Neutrophil (primary cell): Measurements from ENCODE around the gene TEX35.

Experiments
- H3K27ac ChIP-seq: fragments of 200-600 bp; sonication (generic); 2 replicates; pipeline ENCODE4 v1.5.1; 2016; ENCODE audit warnings: mild to moderate bottlenecking, moderate library complexity
- H3K27me3 ChIP-seq: fragments of 200-600 bp; sonication (generic); 2 replicates; pipeline ENCODE4 v1.6.0; 2016; ENCODE audit warnings: mild to moderate bottlenecking
- H3K36me3 ChIP-seq: fragments of 200-600 bp; sonication (generic); 2 replicates; pipeline ENCODE4 v1.5.1; 2017
- H3K4me1 ChIP-seq, 2 experiments: fragments of 200-600 bp in 1 of 2; sonication (generic) in 1 of 2; 1 replicate in 1 of 2; 2 replicates in 1 of 2; pipeline versions ENCODE4 v1.5.1 to v1.6.1; 2013 to 2016; ENCODE audit warnings: low read depth in 1 of 2, low read length in 1 of 2, mild to moderate bottlenecking in 1 of 2, moderate library complexity in 1 of 2; ENCODE audit not compliant: control insufficient read depth in 1 of 2, insufficient read depth in 1 of 2
- H3K4me3 ChIP-seq, 2 experiments: fragments of 200-600 bp in 1 of 2; sonication (generic) in 1 of 2; 1 replicate in 1 of 2; 2 replicates in 1 of 2; pipeline ENCODE4 v1.5.1; 2013 to 2016; ENCODE audit warnings: low read depth in 1 of 2, low read length in 1 of 2, mild to moderate bottlenecking in 1 of 2, moderate library complexity in 1 of 2
- H3K9me3 ChIP-seq: fragments of 200-600 bp; sonication (generic); 2 replicates; pipeline ENCODE4 v1.5.1; 2016
- TF ChIP-seq, protein P1 (sequence below): fragments of 200-600 bp; sonication (generic); IDR thresholded peaks from 2 replicates; pipeline ENCODE4 v1.5.1; 2016; ENCODE audit warnings: antibody characterized with exemption

Gene TEX35

GRCh38 chr1:178494569-178494971, 18.3 kb upstream of the TEX35 start:
- H3K4me1 ChIP-seq, result no peaks in the 10 kb centered on the region
- H3K36me3 ChIP-seq, result no peaks in the 10 kb centered on the region
- no peak overlapping the region for H3K27ac ChIP-seq
- TF ChIP-seq, protein P1, sequence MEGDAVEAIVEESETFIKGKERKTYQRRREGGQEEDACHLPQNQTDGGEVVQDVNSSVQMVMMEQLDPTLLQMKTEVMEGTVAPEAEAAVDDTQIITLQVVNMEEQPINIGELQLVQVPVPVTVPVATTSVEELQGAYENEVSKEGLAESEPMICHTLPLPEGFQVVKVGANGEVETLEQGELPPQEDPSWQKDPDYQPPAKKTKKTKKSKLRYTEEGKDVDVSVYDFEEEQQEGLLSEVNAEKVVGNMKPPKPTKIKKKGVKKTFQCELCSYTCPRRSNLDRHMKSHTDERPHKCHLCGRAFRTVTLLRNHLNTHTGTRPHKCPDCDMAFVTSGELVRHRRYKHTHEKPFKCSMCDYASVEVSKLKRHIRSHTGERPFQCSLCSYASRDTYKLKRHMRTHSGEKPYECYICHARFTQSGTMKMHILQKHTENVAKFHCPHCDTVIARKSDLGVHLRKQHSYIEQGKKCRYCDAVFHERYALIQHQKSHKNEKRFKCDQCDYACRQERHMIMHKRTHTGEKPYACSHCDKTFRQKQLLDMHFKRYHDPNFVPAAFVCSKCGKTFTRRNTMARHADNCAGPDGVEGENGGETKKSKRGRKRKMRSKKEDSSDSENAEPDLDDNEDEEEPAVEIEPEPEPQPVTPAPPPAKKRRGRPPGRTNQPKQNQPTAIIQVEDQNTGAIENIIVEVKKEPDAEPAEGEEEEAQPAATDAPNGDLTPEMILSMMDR, result no peak
- H3K9me3 ChIP-seq, result no peaks in the 10 kb centered on the region
- H3K4me3 ChIP-seq, result no peak overlapping the region
- no peaks in the 10 kb centered on the region for H3K27me3 ChIP-seq

- TF ChIP-seq, protein P1, result no peak
- Histone ChIP-seq H3K4me1 (no peaks in the 10 kb centered on the region), H3K4me3 (no peak overlapping the region), H3K27me3 (no peaks in the 10 kb centered on the region), H3K9me3 (no peaks in the 10 kb centered on the region), H3K36me3 (no peaks in the 10 kb centered on the region), H3K27ac (no peak overlapping the region)
Observed at GRCh38 chr1:178495158-178495557, 17.8 kb upstream of the TEX35 start.

- Histone ChIP-seq H3K4me3 (no peak overlapping the region), H3K27me3 (no peaks in the 10 kb centered on the region), H3K9me3 (no peaks in the 10 kb centered on the region), H3K27ac (no peak overlapping the region), H3K36me3 (no peaks in the 10 kb centered on the region), H3K4me1 (no peaks in the 10 kb centered on the region)
- TF ChIP-seq, protein P1, result no peak
Observed at GRCh38 chr1:178495741-178496409, 17.0 kb upstream of the TEX35 start.

DNA sequence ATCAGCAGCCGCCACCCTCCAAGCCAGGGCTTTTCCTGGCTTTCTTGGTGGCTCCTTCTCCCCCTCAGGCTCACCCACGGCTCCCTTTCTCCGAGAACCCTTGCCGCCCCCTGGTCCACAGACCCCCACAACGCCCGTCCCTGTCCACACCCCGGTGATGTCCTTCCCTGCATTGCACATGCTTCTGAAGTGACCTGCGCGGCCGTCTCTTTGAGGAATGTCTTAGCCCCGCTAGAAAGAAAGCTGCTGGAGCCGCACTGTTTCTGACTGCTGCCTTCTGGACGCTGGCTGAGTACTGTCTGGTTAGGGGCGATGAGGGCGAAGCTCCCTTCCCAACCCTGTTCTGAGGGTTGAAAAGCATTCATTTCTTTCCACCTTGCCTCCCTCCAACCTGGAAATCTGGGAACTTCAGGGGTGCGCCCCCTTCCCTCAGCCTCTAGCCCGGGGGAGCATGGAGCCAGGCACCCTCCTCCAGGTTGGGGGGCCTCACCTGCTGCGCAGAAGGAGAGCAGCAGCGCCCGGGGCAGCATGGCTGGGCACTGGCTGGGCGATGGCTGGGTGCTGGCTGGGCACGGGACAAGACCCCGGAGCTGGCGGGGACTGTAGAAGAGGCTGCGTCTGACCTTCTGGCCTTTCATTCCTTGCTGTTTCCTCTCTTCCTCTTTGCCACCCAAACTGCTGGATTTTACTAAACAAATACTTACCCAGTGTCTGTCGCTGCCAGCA, 16.3 kb upstream of the TEX35 start, which contains the start of gene CLEC20A:
Gene CLEC20A, minus strand, starts transcription at position 555 of the 726 bp plus-strand sequence. Its CDS starts 25 bp downstream, at position 530.
- TF ChIP-seq, protein P1, result no peak
- Histone ChIP-seq H3K4me3 (no peak within 1 kb of the TSS), H3K9me3 (no peaks in the 10 kb centered on the region), H3K36me3 (no peaks in the 10 kb centered on the region), H3K4me1 (no peaks in the 10 kb centered on the region), H3K27ac (no peak within 1 kb of the TSS), H3K27me3 (no peaks in the 10 kb centered on the region)

DNA sequence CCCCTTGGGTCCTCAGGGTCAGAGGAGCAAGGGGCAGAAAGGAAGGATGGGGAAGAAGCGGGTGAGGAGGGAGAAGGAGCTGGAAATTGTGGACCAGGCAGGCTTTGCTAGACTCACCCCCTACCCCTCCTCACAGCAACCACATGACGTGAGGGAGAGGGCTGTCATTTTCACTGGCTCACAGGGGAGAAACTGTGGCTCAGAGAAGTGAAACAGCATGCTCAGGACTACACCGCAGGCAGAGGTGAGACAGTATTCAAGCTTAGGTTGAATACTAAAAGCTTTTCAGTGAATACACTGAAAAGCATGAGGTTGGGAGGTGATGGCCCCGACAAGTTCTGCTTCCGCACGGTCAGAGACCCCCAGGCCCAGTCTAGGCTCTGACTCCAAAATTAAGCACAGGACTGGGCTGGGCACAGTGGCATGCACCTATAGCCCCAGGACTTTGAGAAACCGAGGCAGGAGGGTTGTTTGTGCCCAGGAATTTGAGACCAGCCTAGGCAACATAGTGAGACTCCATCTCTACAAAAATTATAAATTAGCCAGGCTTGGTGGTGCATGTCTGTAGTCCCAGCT, 14.9 kb upstream of the TEX35 start:
- Histone ChIP-seq H3K9me3 (no peaks in the 10 kb centered on the region), H3K36me3 (no peaks in the 10 kb centered on the region), H3K27me3 (no peaks in the 10 kb centered on the region), H3K4me1 (no peaks in the 10 kb centered on the region), H3K4me3 (no peak overlapping the region), H3K27ac (no peak overlapping the region)
- TF ChIP-seq, protein P1, result no peak
